ENCODE results near the gene SETX. TPM values are rescaled to one million over a fixed set of nuclear protein-coding genes. Genes with fewer than 3 reads are reported as not detected.

SETX gene
- total RNA-seq, 2 donors from 2014 or later, result 25.8 to 36.8 TPM

GRCh38 chr9:132367613-132368313 is 13.0 kb upstream of the SETX start:
- TF ChIP-seq CTCF (IDR thresholded peaks at IDR 0.05), result no peak
- no peaks in the 10 kb centered on the region for H3K9me3 ChIP-seq
- no peak for DNase-seq
- intact Hi-C loops (cut with DNase I), result no loop called here
- no peak overlapping the region for H3K4me3 ChIP-seq
- no peaks in the 10 kb centered on the region for H3K4me1 ChIP-seq
- H3K9ac ChIP-seq (ENCODE audit: low read depth in 2 of 2, low read length in 2 of 2), result no peak overlapping the region
- H3K27ac ChIP-seq, result no peak overlapping the region
- no peaks in the 10 kb centered on the region for H3K36me3 ChIP-seq
- no peaks in the 10 kb centered on the region for H3K27me3 ChIP-seq

GRCh38 chr9:132366481-132366880 is 11.7 kb upstream of the SETX start:
- Histone ChIP-seq H3K27ac (no peak overlapping the region), H3K9ac (ENCODE audit: low read depth in 2 of 2, low read length in 2 of 2) (no peak overlapping the region), H3K36me3 (no peaks in the 10 kb centered on the region), H3K9me3 (no peaks in the 10 kb centered on the region), H3K4me1 (no peaks in the 10 kb centered on the region), H3K27me3 (no peaks in the 10 kb centered on the region), H3K4me3 (no peak overlapping the region)
- intact Hi-C loops (cut with DNase I), result no loop called here
- no peak for DNase-seq
- no peak for TF ChIP-seq CTCF (IDR thresholded peaks at IDR 0.05)

GRCh38 chr9:132365986-132366385 is 11.2 kb upstream of the SETX start:
- intact Hi-C loops (cut with DNase I), result no loop called here
- no peaks in the 10 kb centered on the region for H3K27me3 ChIP-seq
- TF ChIP-seq CTCF (IDR thresholded peaks at IDR 0.05), result no peak
- DNase-seq, result no peak
- no peak overlapping the region for H3K9ac ChIP-seq (ENCODE audit: low read depth in 2 of 2, low read length in 2 of 2)
- no peak overlapping the region for H3K4me3 ChIP-seq
- no peaks in the 10 kb centered on the region for H3K36me3 ChIP-seq
- H3K9me3 ChIP-seq, result no peaks in the 10 kb centered on the region
- H3K27ac ChIP-seq, result no peak overlapping the region
- H3K4me1 ChIP-seq, result no peaks in the 10 kb centered on the region

- TF ChIP-seq CTCF (IDR thresholded peaks at IDR 0.05), result no peak
- intact Hi-C loops (cut with DNase I), result no loop called here
- H3K4me3 ChIP-seq, result no peak overlapping the region
- no peaks in the 10 kb centered on the region for H3K9me3 ChIP-seq
- no peak for DNase-seq
- no peaks in the 10 kb centered on the region for H3K36me3 ChIP-seq
- H3K4me1 ChIP-seq, result no peaks in the 10 kb centered on the region
- H3K27me3 ChIP-seq, result no peaks in the 10 kb centered on the region
- no peak overlapping the region for H3K9ac ChIP-seq (ENCODE audit: low read depth in 2 of 2, low read length in 2 of 2)
- no peak overlapping the region for H3K27ac ChIP-seq
These were observed 9.3 kb upstream of the SETX start for GRCh38 chr9:132364068-132364467.

GRCh38 chr9:132357764-132358163 is 3.0 kb upstream of the SETX start:
- Histone ChIP-seq H3K27ac (no peak overlapping the region), H3K9me3 (no peaks in the 10 kb centered on the region), H3K9ac (ENCODE audit: low read depth in 2 of 2, low read length in 2 of 2) (no peak overlapping the region), H3K27me3 (no peaks in the 10 kb centered on the region), H3K36me3 (no peaks in the 10 kb centered on the region), H3K4me1 (peaks cover 5% of the 10 kb centered on the region), H3K4me3 (no peak overlapping the region)
- no peak for TF ChIP-seq CTCF (IDR thresholded peaks at IDR 0.05)
- intact Hi-C loops (cut with DNase I), result no loop called here
- DNase-seq, result no peak

All from colonic mucosa (tissue), 4 donors.